H1 (cell line): ENCODE results near the gene CDH10. TPM values are rescaled to one million over a fixed set of nuclear protein-coding genes. Genes with fewer than 3 reads are reported as not detected.

Experiments used
- CTCF ChIA-PET: fragments of 300-600 bp; sonication (Branson Sonifier 250); formaldehyde crosslinking; loops from one replicate; lab custom pipeline; 2021; ENCODE audit not compliant: partially characterized antibody; lab: Charles Lee
- POLR2A ChIA-PET: fragments of 300-600 bp; sonication (Branson Sonifier 250); formaldehyde crosslinking; loops from one replicate; lab custom pipeline; 2021; ENCODE audit warnings: inconsistent platforms; ENCODE audit not compliant: partially characterized antibody; lab: Charles Lee
- DNase-seq, 2 experiments: peaks; one replicate each; pipeline versions ENCODE4 v3.0.0 to v3.0.0-alpha.2; 2010 to 2022; ENCODE audit warnings: low spot score in 2 of 2, low read depth in 1 of 2, mixed read lengths in 1 of 2
- FAIRE-seq: peaks from 2 replicates; lab custom pipeline; 2011; peaks lifted over from hg19 to GRCh38; lab: Jason Lieb, UNC
- H2AFZ ChIP-seq: 2 replicates; pipeline ENCODE4 v1.8.1; 2012; ENCODE audit warnings: low read length, inconsistent platforms
- H2AK5ac ChIP-seq: 2 replicates; pipeline ENCODE4 v1.6.1; 2013; ENCODE audit warnings: low read depth, low read length
- H2BK120ac ChIP-seq: replicated peaks from 2 replicates; pipeline ENCODE3; 2013; ENCODE audit warnings: low read depth, low read length, inconsistent platforms
- H2BK12ac ChIP-seq: 2 replicates; pipeline ENCODE4 v1.6.1; 2013; ENCODE audit warnings: low read depth, low read length
- H2BK15ac ChIP-seq: 2 replicates; pipeline ENCODE4 v1.6.1; 2013; ENCODE audit warnings: low read length
- H2BK20ac ChIP-seq: 2 replicates; pipeline ENCODE4 v1.6.1; 2013; ENCODE audit warnings: low read length
- H2BK5ac ChIP-seq: 2 replicates; pipeline ENCODE4 v1.6.1; 2013; ENCODE audit warnings: low read depth, low read length
- H3K14ac ChIP-seq: 2 replicates; pipeline ENCODE4 v1.6.1; 2013; ENCODE audit warnings: inconsistent platforms; ENCODE audit not compliant: insufficient read length
- H3K18ac ChIP-seq: 2 replicates; pipeline ENCODE4 v1.6.1; 2013; ENCODE audit warnings: low read length; ENCODE audit errors: extremely low read depth
- H3K23ac ChIP-seq: 2 replicates; pipeline ENCODE4 v1.6.1; 2013; ENCODE audit warnings: inconsistent platforms; ENCODE audit not compliant: insufficient read length
- H3K23me2 ChIP-seq: 2 replicates; pipeline ENCODE4 v1.6.1; 2013; ENCODE audit warnings: low read depth, low read length
- H3K27ac ChIP-seq: 2 replicates; pipeline ENCODE4 v1.6.1; 2011; ENCODE audit warnings: low read depth, low read length, inconsistent platforms
- H3K27me3 ChIP-seq, 4 experiments: replicated peaks in 1 of 4; 1 replicate in 1 of 4; 2 replicates in 3 of 4; pipeline versions ENCODE4 v1.6.1 to v1.8.1; 2011 to 2013; ENCODE audit warnings: low read length in 3 of 4, mild to moderate bottlenecking in 3 of 4, inconsistent platforms in 2 of 4, mixed read lengths in 2 of 4, moderate library complexity in 1 of 4; ENCODE audit not compliant: control insufficient read depth in 3 of 4, insufficient read depth in 3 of 4; ENCODE audit errors: extremely low read depth in 1 of 4
- H3K36me3 ChIP-seq, 4 experiments: 2 replicates each; pipeline versions ENCODE4 v1.6.1 to v1.8.1; 2011 to 2013; ENCODE audit warnings: mild to moderate bottlenecking in 4 of 4, low read length in 3 of 4, moderate library complexity in 2 of 4, control low read depth in 1 of 4, inconsistent platforms in 1 of 4; ENCODE audit not compliant: insufficient read depth in 4 of 4, control insufficient read depth in 2 of 4
- H3K4ac ChIP-seq: replicated peaks from 2 replicates; pipeline ENCODE3; 2013; ENCODE audit warnings: low read length, low read depth, mixed read lengths, inconsistent platforms; ENCODE audit not compliant: insufficient read length
- H3K4me1 ChIP-seq, 4 experiments: replicated peaks in 1 of 4; 1 replicate in 1 of 4; 2 replicates in 3 of 4; pipeline versions ENCODE4 v1.6.1 to v1.8.1; 2011 to 2013; ENCODE audit warnings: low read length in 3 of 4, inconsistent platforms in 2 of 4, mixed read lengths in 1 of 4; ENCODE audit not compliant: insufficient read depth in 4 of 4, control insufficient read depth in 3 of 4
- H3K4me2 ChIP-seq, 2 experiments: 2 replicates each; pipeline versions ENCODE4 v1.6.1 to v1.8.1; 2011 to 2013; ENCODE audit warnings: low read depth in 2 of 2, low read length in 2 of 2, control low read depth in 1 of 2, inconsistent platforms in 1 of 2, mild to moderate bottlenecking in 1 of 2; ENCODE audit not compliant: insufficient read depth in 1 of 2
- H3K4me3 ChIP-seq, 4 experiments: fragments of 200-600, 300-600 bp in 1 of 4; sonication (generic), shearing (Covaris generic), sonication (Bioruptor Twin) in 1 of 4; 2 replicates each; pipeline versions ENCODE4 v1.5.1 to v1.8.1; 2011 to 2016; ENCODE audit warnings: low read length in 4 of 4, low read depth in 3 of 4, control low read depth in 2 of 4, inconsistent platforms in 2 of 4, mild to moderate bottlenecking in 2 of 4, mixed read lengths in 1 of 4, moderate library complexity in 1 of 4; ENCODE audit not compliant: insufficient read depth in 2 of 4; ENCODE audit errors: extremely low read depth in 1 of 4
- H3K56ac ChIP-seq: replicated peaks from 2 replicates; pipeline ENCODE3; 2013; ENCODE audit warnings: low read depth, mild to moderate bottlenecking, mixed read lengths, low read length, inconsistent platforms; ENCODE audit not compliant: insufficient read length
- H3K79me1 ChIP-seq: 2 replicates; pipeline ENCODE4 v1.6.1; 2013; ENCODE audit warnings: low read depth, low read length, control low read depth
- H3K79me2 ChIP-seq, 2 experiments: 2 replicates each; pipeline versions ENCODE4 v1.6.1 to v1.8.1; 2012 to 2013; ENCODE audit warnings: low read length in 2 of 2, mild to moderate bottlenecking in 2 of 2, inconsistent platforms in 1 of 2; ENCODE audit not compliant: insufficient read depth in 2 of 2, control insufficient read depth in 1 of 2
- H3K9ac ChIP-seq, 4 experiments: replicated peaks in 1 of 4; 1 replicate in 1 of 4; 2 replicates in 3 of 4; pipeline versions ENCODE4 v1.6.1 to v1.8.1; 2011 to 2013; ENCODE audit warnings: low read depth in 3 of 4, low read length in 3 of 4, control low read depth in 2 of 4, mild to moderate bottlenecking in 2 of 4, moderate library complexity in 2 of 4, inconsistent platforms in 1 of 4; ENCODE audit errors: extremely low read depth in 1 of 4
- H3K9me3 ChIP-seq, 2 experiments: 2 replicates each; pipeline versions ENCODE4 v1.6.1 to v1.8.1; 2012 to 2013; ENCODE audit warnings: mild to moderate bottlenecking in 2 of 2, moderate library complexity in 2 of 2, control low read depth in 1 of 2, inconsistent platforms in 1 of 2, low read depth in 1 of 2, low read length in 1 of 2, mixed read lengths in 1 of 2; ENCODE audit not compliant: insufficient read depth in 2 of 2
- H4K20me1 ChIP-seq, 2 experiments: replicated peaks in 1 of 2; 2 replicates each; pipeline versions ENCODE3 to v1.8.1; 2011 to 2013; ENCODE audit warnings: inconsistent platforms in 2 of 2, low read length in 2 of 2, mild to moderate bottlenecking in 1 of 2; ENCODE audit not compliant: insufficient read depth in 2 of 2, control insufficient read depth in 1 of 2
- H4K5ac ChIP-seq: 2 replicates; pipeline ENCODE4 v1.6.1; 2013; ENCODE audit warnings: low read length, low read depth, mixed read lengths, inconsistent platforms; ENCODE audit not compliant: insufficient read length
- H4K8ac ChIP-seq: 2 replicates; pipeline ENCODE4 v1.8.0; 2013; ENCODE audit warnings: mild to moderate bottlenecking, moderate library complexity, low read length, inconsistent platforms; ENCODE audit not compliant: insufficient read depth; ENCODE audit errors: extremely low read depth
- H4K91ac ChIP-seq: replicated peaks from 2 replicates; pipeline ENCODE3; 2013; ENCODE audit warnings: low read length, mixed read lengths, inconsistent platforms; ENCODE audit not compliant: insufficient read length
- ATF2 ChIP-seq: IDR thresholded peaks from 2 replicates; pipeline ENCODE4 v1.6.1; 2012; ENCODE audit warnings: low read length, inconsistent platforms
- ATF3 ChIP-seq: IDR thresholded peaks from 2 replicates; pipeline ENCODE4 v1.6.1; 2011; ENCODE audit warnings: low read depth, mild to moderate bottlenecking, low read length; ENCODE audit not compliant: insufficient read depth
- BRCA1 ChIP-seq: IDR thresholded peaks from 2 replicates; pipeline ENCODE4 v1.6.1; 2012; ENCODE audit warnings: low read depth, low read length, improper control_type of control experiment
- CBX8 ChIP-seq: fragments of 300-800, 300-1000 bp; sonication (generic); IDR thresholded peaks from 2 replicates; pipeline ENCODE4 v1.7.1; 2016; ENCODE audit warnings: low read depth, low read length, borderline replicate concordance
- CHD2 ChIP-seq: IDR thresholded peaks from 2 replicates; pipeline ENCODE4 v1.6.1; 2012; ENCODE audit warnings: low read length, improper control_type of control experiment
- HDAC2 ChIP-seq, 2 experiments: fragments of 300-600 bp in 1 of 2; sonication (generic) in 1 of 2; IDR thresholded peaks; 2 replicates each; pipeline ENCODE4 v1.6.1; 2011 to 2012; ENCODE audit warnings: low read depth in 2 of 2, low read length in 2 of 2, mild to moderate bottlenecking in 2 of 2, moderate library complexity in 2 of 2, borderline replicate concordance in 1 of 2, inconsistent platforms in 1 of 2
- NANOG ChIP-seq: IDR thresholded peaks from 2 replicates; pipeline ENCODE4 v1.6.1; 2011; ENCODE audit warnings: low read length, low read depth, mild to moderate bottlenecking, inconsistent platforms; ENCODE audit not compliant: insufficient read depth, poor library complexity, severe bottlenecking
- NRF1 ChIP-seq: IDR thresholded peaks from 2 replicates; pipeline ENCODE4 v1.6.1; 2011; ENCODE audit warnings: mild to moderate bottlenecking, low read depth, low read length, improper control_type of control experiment
- POLR2AphosphoS5 ChIP-seq: IDR thresholded peaks from 2 replicates; pipeline ENCODE4 v1.6.1; 2011; ENCODE audit warnings: low read depth, low read length
- SAP30 ChIP-seq: fragments of 300-600 bp; sonication (generic); IDR thresholded peaks from 2 replicates; pipeline ENCODE4 v1.7.1; 2012; ENCODE audit warnings: low read length, moderate library complexity, mild to moderate bottlenecking, inconsistent platforms; ENCODE audit not compliant: insufficient read depth, insufficient replicate concordance
- SRF ChIP-seq: IDR thresholded peaks from 2 replicates; pipeline ENCODE4 v1.6.1; 2011; ENCODE audit warnings: mild to moderate bottlenecking, low read depth, low read length, moderate library complexity
- TEAD4 ChIP-seq: IDR thresholded peaks from 2 replicates; pipeline ENCODE4 v1.6.1; 2012; ENCODE audit warnings: low read depth, low read length, inconsistent platforms, mixed read lengths
- WGBS, 2 experiments: shearing (Covaris generic) in 1 of 2; methylation state at CpG; one replicate each; pipeline versions ENCODE4 v1.1.6 to v1.1.7; 2013 to 2015; ENCODE audit warnings: low lambda C conversion rate in 2 of 2, mixed read lengths in 2 of 2, inconsistent platforms in 1 of 2, low coverage in 1 of 2, missing lambda C conversion rate in 1 of 2; ENCODE audit not compliant: insufficient replicate concordance in 2 of 2, insufficient coverage in 1 of 2, insufficient read length in 1 of 2; ENCODE audit errors: extremely low coverage in 1 of 2, missing lambda C conversion rate in 1 of 2; 5-methylcytosine and 5-hydroxymethylcytosine counted together
- polyA plus RNA-seq, 7 experiments: library from polyadenylated mRNA; depleted of rRNA in 3 of 7; stranded (reverse) in 5 of 7; unstranded in 2 of 7; fragments of >200 nt in 5 of 7; fragments of 200-250 nt in 2 of 7; gene quantifications; 1 replicate in 5 of 7; 2 replicates in 1 of 7; 4 replicates in 1 of 7; pipeline versions ENCODE4 v1.2.1 to v1.2.3, GENCODE V29; 2011 to 2013; ENCODE audit warnings: missing spikeins in 2 of 7, mixed read lengths in 2 of 7
- total RNA-seq: library from RNA; stranded (reverse); fragmentation: NEBNext Ultra II Directional; extraction: Animal tissue kit (Norgen Biotek cat#: 25700); gene quantifications from 2 replicates; pipeline ENCODE4 v1.2.1, GENCODE V29; 2021

Gene CDH10
- total and polyA plus RNA-seq, 2 of the 8 experiments (the other 6 are each of a cell fraction or from before 2014, with no cell fraction given): 0.11 TPM; not detected in 1

- Histone ChIP-seq H3K18ac (no peak overlapping the region), H2AK5ac (no peak overlapping the region), H4K91ac (no peak overlapping the region), H3K23me2 (no peaks in the 10 kb centered on the region), H2BK12ac (no peak overlapping the region), H3K23ac (no peak overlapping the region), H3K4me2 (no peak overlapping the region), H3K79me2 (no peaks in the 10 kb centered on the region), H3K9me3 (no peaks in the 10 kb centered on the region), H2AFZ (no peak overlapping the region), H3K9ac (no peak overlapping the region), H2BK15ac (no peak overlapping the region), H3K36me3 (no peaks in the 10 kb centered on the region), H3K27ac (no peak overlapping the region), H3K79me1 (no peaks in the 10 kb centered on the region), H3K27me3 (no peaks in the 10 kb centered on the region), H4K20me1 (peaks cover 0 to 2% of the 10 kb centered on the region in 2 experiments), H3K56ac (no peak overlapping the region), H2BK5ac (no peak overlapping the region), H3K4me1 (no peaks in the 10 kb centered on the region), H4K5ac (no peak overlapping the region), H3K4ac (no peak overlapping the region), H2BK120ac (no peak overlapping the region), H3K4me3 (no peak overlapping the region), H4K8ac (no peak overlapping the region), H2BK20ac (no peak overlapping the region), H3K14ac (no peak overlapping the region)
- no peak for DNase-seq
- ChIA-PET CTCF (no interaction called here), POLR2A (no interaction called here)
- 91% methylated on average over 3 of the region's 3 CpGs; no CpG with 5 or more reads in 1 of the 2 experiments for WGBS, 2 experiments
- FAIRE-seq: no peak
- TF ChIP-seq CHD2 (no peak), SRF (no peak), NRF1 (no peak), ATF2 (no peak), TEAD4 (no peak), ATF3 (no peak), NANOG (no peak), POLR2AphosphoS5 (no peak), HDAC2 (IDR thresholded peaks at IDR 0.05; ENCODE audit: borderline replicate concordance in 1 of 2, low read depth in 2 of 2, low read length in 2 of 2) (no peak), CBX8 (no peak), BRCA1 (no peak), SAP30 (no peak)
Observed at GRCh38 chr5:24589566-24589965, 55.2 kb downstream of the CDH10 start.
